ENCODE data around the gene PDGFD.

PDGFD gene

DNA sequence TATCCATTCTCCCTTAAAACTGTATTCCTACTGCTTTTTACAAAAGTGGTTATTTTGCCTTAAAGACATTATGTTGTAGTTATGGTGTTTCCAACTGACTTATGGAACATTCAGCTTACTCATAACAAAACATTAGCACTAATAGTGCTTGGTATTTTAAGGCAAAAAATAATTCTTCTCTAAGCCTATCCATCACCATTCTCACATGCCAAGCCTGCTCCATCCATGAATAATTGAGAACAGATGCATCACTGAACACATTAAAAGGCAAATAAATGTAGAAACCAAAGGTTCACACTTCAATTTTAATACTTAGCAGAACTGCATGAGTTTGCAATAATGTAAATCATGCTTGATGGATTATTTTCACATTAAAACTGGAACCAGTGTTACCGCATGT is 169.9 kb downstream of the PDGFD start:
- no peak for DNase-seq

DNA sequence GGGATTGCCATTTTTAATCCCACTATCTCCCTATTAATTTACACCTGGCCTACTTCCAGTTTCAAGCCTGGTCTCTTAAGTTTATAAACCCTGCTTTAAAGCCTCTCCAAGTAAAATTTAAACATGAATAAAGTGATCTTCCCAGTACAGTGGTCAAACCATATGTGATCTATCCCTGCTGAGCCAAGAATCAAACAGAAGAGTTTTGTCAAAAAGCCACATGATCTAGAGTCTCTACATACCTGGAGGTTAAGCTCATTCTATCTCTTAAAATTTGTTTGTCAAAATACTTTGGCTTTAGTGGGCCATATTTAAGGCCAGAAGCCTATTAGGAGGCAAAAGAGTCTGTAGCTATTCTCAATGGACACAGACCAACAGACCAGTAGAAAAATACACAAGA is 170.4 kb downstream of the PDGFD start:
- DNase-seq = no peak

DNA sequence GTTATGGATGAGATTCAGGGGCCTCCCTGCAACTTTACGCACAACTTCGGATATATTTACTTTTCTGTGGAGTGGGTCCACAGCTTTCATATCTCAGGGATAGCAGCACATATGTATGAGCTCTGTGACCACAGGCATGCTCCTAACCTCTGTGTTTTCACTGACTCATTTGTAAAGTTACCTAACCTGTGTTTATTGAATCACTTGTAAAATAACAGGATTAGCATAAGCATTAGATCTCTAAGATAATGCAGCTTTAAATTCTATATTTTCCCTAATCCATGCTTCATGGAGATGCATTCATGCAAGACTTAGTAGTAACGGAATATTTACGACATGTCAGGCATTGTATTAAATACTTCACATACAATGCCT is 175.4 kb downstream of the PDGFD start:
- no peak for DNase-seq

DNA sequence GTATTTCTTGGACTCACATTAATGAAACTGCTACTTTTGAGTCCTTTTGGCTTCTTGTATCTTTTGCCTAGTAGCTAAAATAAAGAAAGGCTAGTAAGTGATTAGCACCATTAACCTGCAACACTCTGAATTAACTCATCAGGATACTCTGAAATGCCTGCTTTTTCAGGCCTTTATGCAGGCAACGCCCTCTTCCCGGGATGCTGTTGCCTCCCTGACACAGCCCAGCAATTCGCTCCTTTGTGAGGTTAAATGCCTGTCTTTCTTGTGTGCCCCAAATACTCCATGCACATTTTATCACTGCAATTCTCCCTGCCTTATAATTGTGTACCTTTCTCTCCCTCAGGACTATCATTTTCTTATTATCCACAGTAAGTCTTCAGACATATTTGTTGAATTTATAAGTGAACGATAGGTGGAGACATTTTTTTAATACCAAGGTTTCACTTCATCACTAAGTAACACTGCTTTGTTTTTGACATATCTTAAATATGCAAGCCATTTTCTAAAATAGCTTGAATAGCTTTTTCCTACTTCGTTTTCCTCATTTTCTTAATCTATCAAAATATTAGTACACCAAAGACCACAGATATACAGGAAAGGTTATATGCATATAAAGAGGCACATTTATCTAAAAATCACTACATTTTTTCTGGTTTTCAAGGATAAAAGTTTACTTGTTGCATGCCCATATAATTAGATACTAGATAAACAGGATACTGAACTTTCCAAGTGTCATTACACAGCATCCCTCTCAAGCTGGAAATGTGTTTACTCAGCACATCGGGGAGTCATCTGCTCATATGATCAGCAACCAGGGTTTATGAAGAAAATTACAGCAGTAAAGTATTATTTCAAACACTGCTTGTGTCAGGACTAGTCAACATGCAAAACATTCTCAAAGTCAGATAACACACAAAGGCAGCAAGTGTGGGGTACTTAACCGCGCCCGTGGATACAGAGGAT is 176.0 kb downstream of the PDGFD start:
- DNase-seq = no peak

DNA sequence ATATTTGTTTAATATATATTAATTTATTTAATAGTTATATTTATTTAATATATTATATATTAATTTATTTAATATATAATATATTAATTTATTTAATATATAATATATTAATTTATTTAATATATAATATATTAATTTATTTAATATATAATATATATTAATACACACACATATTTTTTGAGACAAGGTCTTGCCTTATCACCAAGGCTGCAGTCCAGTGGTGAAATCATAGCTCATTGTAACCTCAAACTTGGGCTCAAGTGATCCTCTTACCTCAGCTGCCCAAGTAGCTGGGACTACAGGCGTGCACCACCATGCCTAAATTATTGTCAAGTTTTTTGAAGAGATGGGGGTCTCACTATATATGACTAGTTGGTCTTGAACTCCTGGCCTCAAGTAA is 178.9 kb downstream of the PDGFD start:
- no peak for DNase-seq

DNA sequence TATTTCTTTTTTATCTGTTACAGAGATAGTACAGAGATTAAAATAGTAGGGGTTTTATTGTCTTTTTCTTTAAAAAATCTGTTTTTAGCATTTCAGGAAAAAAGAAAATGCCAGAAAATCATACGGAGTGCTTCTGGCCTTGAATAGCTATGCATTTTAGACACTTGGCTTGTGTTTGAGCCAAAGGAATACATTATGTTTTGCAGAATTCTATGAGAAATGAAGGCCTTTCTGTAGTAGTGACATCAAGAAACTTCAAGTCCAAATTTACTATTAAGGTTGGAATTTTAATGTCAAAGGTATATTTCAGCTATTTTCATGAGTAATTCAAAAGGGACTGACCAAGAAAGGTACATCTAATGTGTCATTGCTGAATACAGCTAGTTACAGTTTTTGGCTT is 183.8 kb downstream of the PDGFD start:
- no peak for DNase-seq

DNA sequence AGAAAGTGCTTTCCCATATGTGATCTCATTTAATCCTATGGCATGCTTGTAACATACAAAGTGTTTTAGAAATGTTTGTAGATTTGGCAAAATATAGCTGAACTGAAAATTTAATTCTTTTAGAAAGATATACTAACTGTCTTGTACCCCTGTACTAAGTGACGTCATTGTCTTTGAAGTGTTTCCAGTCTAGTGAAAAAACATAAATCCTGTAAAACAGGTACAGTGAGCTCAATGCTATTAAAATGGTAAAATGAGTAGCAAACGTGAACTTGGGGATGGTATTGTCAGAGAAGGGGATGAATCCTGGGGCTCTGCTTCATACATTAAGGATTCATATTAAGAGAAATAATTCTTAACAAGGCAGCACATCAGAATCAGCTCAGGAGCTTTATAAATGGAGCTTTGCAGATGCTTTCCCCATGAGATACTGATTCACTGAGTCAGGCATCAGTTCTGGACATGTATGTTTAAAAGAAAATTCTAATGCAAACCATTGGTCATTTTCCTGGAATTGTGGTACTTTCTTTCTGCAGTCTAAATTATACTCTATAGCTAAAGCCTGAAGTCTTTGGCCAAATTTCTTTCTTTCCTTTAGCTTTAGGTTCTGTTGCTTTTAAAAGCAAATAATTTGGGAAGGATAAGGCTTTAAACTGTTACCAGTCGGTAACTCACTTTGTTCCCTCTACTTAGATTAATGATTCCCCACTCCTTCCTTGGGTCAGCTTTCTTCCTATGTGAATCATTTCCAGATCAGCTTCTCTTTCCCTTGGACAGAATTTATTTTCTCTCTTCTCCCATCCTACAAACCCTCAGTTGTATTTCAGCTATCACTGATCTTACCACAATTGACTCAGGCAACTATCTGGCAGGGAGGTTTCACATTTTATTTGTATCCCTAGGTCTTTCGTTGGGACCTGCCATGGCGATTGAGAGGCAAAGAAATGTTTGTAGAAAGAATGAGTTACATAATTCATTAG is 185.0 kb downstream of the PDGFD start:
- no peak for DNase-seq

DNA sequence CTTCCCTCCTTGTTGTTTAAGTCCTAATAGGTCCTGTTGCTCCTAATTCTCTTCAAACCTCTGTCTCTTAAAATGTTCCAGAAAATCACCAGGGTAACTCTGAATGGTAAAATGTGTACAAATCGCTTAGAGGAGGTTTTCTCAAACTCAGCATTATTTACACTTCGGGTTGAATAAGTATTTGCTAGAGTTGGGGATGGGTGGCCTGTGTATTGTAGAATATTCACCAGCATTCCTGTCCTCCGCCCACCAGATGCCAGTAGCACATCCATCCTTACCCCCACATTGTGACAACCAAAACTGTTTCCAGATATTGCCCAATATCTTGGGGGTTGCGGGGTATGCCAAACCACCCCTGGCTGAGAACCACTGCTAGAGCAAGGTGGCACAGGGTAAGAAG is 191.9 kb downstream of the PDGFD start:
- no peak for DNase-seq

DNA sequence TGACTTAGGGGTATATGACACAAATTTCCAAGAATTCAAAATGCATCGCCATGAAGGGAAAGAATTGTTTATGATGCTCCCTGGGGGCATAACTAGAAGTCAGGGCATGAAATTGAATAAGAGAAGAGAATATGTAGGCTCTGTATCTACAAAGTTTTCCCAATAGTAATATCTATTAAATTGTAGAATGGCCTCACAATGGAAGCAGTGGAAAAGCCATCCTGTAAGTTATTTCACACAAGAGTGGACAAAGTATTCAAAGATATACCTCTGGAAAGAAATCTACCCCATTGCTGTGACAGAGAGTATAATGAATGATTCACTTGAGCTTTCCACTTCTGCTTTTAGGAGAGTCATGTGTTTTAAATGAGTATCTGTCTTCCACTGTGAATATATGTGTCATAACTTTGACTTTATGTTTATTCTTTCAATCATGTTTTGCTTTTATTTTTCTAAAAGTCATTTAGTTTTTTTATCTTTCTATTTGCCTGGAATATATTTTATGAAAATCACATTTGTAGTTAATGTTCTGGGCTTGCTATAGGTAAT is 193.2 kb downstream of the PDGFD start:
- no peak for DNase-seq

DNA sequence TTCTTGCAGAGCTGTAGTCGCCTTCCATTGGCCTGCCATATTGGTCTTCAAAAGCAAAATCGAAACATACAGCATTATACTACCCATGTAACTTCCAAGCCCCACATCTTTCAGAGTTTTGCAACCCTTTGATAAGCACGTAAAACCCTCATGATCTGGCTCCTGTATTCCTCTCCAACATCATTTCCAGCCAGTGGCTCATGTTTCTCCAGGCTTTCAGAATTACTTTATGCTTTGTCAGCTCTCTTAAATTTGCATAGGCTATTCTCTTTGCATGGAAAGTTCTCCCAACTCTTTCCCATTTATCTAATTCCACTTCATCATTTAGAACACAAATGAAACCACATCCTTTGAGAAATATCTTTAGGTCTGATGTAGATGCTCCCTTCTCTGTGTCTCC is 195.3 kb downstream of the PDGFD start:
- DNase-seq = no peak

DNA sequence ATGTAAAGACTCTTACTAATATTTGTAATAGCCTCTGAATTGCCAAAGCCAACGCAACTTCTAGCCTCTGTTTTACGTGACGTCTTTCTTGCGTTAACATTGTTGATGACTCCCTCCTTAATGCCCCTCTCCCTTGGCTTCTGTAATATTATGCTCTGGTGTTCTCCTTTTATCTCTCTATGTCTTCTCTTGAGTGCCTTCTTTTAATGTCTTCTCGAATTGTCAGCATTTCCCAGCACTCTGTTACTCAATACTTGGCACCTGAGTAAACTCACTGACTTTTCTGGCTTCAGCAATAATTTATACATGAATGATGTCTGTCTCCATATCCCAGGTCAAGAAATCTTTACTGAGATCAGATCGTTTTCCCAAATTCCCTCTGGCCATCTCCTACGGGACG is 196.0 kb downstream of the PDGFD start:
- no peak for DNase-seq

DNA sequence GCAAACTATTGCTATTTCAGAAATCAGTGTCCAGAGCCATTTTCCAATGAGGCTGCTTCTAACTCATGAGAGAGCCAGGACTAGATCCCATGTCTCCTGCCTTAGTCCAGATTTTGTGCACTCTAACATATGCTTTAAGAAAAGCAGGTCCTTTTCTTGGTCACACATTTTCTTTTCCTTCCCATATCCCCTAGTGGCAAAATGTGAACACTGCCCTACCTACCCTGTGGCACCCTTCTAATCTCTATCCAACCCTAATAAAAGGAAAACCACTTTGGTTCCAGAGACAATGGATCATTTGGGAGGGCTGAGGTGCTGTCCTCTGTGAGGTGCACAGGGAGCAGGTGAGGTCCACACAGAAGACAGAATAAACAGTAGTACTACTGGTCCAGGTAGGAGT is 199.6 kb downstream of the PDGFD start:
- DNase-seq = no peak

DNA sequence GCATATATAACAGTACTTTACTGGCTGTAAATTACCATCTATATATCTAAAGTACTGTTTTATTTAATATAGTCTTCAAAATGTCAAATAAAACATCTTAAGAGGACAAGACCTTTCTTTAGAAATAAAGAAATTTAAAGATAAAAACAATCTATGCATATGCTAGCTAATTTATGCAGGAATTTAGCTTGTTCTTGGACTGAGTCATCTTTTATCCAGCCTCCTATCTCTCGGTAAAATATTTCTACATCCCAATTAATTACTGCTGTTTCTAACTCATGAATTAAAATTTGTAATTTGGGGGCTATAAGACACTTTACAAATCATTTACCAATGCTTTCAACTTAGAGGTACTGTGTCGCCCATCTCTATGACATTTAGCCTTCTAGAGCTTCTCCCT is 200.3 kb downstream of the PDGFD start:
- DNase-seq = no peak

DNA sequence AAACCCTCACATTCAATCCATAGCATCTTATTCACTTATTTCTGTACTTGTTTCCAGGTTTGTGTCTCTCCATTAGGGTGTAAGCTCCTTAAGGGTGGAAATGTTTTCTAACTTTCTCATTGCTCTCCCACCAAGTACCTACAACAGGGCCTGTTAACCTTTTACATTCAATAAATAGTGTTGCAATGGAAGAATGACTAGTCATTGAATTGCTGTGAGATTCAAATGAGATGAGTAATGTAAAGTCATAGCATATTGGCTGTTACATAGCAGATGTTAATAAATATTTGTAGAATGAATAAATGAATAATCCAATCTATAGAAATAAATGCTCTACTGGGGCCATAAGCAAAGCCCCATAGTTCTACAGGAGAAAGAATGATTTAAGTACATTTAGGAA is 202.9 kb downstream of the PDGFD start:
- DNase-seq = no peak

DNA sequence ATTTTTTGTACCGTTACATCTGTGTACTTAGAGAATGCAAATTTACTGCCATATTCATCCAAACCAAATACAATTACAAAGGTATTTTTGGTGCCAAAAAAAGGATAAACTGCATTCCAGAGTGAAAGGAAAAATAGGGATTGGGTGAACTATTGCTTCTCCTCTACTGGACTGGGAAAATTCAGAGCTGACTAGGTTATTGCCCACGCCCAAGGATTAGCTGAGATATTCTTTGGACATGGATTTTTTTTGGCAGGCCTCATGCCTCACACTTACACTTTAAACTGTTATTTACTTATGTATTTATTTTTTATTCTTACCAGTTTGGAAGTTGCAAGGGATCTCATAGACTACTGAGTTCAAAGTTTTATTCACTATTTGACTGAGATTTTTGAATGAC is 203.8 kb downstream of the PDGFD start:
- DNase-seq = no peak

DNA sequence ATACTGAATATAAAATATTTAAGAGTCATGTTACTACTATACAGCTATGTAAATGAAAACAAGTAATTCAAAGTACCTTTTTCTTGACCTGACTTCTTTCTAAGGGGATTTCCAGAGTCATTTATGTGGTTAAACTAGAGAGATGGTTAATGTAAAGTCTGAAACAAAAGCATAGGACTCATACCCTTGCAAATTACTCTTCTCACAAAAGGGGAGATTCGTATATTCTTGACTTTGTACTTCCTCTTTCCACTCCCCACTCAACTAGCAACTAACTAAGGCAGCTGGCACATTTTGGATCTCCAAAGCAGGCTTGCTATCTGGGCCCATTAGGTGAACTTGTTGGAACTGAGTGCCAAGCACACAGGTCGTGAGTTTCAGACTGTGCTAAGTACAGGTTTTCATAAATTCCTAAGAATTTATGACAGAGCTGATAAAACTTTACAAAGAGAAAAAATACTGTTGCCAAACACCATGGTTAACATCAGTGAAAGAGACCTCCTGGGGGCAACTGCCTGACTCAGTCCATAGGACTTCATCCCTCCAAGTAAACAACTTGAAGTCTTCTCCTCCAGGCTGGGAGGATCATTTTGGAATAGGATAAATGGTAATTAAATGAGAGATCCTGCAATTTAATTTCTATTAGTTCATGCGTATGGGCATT is 204.5 kb downstream of the PDGFD start:
- no peak for DNase-seq

DNA sequence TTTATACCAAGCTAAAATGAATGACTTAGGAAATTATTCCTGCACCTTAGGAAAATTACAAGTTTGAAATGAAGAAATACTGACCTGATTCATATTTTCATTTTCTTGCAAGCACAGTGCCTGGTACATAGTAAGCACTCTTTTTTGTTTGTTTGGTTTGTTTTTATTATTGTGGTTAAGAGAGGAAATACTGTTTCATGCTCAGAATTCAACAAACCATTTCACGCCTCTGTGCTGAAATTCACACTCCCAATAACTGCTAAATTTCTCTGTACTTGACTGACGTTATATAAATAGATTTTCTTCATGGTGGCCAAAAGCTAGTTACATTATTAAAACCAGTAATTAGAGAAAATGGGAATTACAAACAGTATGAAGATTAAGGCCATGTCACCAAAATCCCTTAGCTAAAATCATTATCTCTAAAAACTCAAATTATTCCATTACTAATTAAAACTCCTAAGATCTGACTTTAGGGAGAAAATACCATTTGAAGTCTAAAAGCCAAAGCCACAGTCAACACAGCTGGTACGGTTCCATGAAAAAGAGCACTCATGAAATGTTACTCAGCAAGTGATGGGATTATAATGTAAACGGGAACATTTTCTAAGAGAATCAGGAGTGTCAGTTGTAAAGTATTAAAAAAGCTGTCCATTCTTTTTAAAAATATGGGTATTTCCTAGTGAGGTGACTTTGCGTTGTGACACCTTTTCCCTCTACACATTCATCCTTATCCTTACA is 205.3 kb downstream of the PDGFD start:
- no peak for DNase-seq

DNA sequence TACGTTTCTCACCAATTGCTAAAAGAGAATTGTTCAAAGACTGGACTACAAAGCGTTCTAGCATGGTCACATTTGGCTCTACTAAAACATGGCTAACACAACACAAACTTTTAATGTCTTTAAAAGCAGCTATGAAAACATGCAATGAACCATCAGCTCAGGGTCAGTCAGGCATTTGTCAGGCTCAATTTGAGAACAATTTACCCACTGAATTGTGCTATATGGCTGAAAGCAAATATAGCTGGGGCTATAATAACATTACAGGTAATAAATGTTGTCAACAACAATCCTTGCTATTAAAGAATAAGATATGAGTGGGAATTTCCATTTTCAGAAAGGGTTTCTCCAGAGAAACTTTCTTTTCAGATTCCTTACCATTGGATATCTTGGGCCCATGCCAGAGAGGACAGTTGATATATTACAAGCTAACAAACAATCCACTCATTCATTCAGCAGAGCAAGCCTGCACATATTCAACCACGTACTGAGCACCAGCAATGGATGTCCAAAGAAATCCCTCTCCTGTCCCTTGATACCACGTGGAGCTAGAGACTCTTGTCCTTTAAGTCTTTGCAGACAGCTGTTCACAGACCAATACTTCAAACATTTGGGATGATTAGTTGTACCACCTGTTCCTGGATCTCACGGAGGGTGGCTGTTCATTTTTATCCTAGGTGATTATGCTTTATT is 210.0 kb downstream of the PDGFD start:
- no peak for DNase-seq

DNA sequence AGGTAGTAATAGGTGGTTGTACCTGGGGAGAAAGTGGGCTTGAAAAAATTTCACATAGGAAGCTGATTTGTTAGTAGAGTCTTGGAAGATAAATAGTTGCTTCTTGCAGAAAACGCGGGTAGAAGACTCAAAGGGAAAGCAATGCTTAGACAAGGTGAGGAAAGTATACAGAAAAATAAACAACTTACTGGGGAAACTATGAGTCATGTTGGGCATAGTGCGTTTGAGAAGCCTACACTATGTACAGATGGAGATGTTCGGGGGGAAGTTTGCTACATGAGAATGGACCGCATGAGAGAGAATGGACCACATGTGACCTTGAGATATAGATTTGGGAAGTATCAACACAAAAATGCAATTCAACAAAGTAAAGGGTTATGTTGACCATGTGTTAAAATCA is 214.2 kb downstream of the PDGFD start:
- DNase-seq = no peak

DNA sequence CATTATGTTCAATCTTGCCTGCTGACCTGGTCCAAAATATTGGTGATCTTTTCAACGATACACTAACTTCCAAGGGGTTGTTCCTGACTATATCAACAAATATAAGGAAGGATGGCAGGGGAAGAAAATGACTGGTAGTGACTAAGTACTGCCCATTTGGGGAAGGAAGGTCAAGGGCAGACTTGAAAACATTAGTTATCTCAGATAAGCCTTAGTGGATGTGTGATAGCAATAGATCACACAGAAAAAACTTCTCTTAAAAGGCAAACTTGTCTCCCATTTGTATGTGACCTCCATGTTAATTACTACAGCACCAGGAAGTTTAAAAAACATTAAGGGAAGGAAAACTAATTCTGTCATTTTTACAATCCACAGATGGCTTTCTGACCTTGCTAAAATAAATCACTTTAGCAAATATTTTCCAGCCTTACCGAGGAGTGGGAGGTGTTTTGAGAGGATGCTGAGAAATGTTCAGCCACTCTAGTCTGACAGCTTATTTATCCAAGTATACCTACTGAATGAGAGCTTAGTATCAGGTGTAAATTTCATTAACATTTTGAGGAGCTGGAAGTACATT is 215.7 kb downstream of the PDGFD start:
- DNase-seq = no peak

DNA sequence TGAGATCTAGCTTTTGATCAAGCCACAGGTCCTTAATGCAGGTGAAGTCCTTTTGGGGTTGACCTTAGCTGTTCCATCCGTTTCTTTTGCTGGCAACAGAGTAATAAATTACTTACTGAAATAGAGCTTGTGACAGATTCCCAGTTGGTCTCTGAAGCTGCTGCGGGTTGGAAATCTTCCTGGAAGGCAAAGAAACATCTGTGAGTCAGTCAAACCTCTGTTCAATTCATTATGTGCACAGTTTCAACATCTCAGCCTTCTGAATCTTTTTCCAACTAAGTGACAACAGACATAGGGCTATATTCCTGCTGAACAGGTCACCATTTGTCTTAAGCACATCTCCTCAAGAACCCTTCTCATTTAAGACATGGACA is 216.4 kb downstream of the PDGFD start:
- DNase-seq = no peak
